GM12873 (cell line): ENCODE results near the gene MXI1.

Source experiments
- TF ChIP-seq, protein P1 (sequence below): IDR thresholded peaks from 2 replicates; pipeline ENCODE4 v1.5.1; 2012; ENCODE audit warnings: low read depth, mild to moderate bottlenecking, moderate library complexity, low read length, control low read depth; ENCODE audit not compliant: insufficient read depth; ENCODE audit errors: missing control alignments

The MXI1 gene

DNA sequence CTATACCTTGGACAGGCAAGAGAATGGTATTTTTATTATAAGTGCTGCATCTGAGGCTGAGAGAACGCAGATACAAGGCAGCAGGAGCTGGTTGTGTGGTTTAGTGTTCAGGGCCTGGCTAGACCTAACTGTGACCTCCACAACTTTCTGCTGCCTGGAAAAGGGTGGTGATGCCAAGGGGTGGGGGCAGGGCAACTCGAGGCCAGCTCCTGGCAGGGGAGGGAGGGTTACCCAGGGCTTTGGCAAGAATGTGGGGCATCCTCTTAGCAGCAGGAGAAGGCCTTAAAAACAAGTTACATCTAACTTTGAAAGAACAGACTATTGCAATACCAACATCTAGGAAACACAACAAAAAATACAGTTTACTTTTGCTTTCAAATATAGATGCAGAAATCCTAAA, 13.0 kb downstream of the MXI1 start:
- TF ChIP-seq, protein P1, sequence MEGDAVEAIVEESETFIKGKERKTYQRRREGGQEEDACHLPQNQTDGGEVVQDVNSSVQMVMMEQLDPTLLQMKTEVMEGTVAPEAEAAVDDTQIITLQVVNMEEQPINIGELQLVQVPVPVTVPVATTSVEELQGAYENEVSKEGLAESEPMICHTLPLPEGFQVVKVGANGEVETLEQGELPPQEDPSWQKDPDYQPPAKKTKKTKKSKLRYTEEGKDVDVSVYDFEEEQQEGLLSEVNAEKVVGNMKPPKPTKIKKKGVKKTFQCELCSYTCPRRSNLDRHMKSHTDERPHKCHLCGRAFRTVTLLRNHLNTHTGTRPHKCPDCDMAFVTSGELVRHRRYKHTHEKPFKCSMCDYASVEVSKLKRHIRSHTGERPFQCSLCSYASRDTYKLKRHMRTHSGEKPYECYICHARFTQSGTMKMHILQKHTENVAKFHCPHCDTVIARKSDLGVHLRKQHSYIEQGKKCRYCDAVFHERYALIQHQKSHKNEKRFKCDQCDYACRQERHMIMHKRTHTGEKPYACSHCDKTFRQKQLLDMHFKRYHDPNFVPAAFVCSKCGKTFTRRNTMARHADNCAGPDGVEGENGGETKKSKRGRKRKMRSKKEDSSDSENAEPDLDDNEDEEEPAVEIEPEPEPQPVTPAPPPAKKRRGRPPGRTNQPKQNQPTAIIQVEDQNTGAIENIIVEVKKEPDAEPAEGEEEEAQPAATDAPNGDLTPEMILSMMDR, result no peak

GRCh38 chr10:110221044-110221720, 13.8 kb downstream of the MXI1 start:
- TF ChIP-seq, protein P1, result no peak

DNA sequence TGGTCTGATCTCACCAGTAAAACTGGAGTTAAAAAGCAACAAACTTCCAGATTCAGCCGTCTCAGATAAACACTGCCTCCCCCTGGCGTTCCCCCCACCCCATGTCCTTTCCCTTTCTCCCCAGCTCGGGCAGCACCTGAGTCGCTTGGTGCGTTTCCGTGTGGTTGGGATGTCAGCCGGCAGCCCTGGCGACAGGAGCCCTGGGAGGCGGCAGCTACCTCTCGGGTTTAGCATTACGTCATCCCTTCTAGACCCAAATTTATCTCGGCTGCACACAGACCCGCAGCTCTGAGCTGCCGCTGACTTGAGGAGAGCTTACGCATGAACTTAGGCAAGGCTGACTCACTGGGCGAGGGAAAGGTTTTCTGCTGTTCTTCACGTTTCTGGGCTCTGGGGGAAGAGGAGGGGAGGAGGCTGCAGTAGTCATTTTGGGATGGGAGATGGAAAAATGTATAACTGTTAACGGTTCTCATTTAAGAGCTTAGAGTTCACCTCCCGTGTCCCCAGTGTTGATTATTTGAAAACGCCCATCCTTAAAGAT, 14.4 kb downstream of the MXI1 start:
- TF ChIP-seq, protein P1, result peak; percentile 16

DNA sequence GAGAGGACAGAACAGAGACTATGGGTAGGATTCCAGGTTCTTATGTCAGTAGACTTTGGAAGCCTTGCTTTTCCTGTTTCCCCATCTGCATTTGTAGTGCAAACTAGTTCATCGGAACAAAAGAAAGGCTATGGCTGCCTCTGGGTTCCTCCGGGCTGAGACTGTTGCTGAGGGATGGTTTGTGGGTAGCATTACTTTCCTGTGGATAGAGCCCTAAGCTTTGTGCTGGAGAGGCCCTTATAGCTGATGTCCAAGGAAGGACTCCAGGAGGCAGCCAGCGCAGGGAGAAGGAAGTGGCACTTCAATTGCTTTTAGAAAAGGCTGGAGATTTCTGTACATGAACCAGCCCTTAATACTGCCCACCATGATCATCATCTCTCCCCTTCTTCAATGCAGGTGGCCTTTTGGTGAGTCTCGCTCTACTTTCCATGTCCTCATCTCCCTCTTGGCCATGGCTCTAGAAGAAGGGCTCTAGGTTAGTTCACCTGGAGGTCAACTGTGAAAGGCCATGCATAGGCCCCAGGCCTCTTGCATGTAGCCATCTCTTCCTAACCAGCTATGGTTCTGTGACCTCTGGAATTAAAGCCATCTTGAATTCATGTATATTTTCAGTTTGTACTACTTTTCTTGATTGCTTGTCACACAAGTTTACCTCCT, 15.4 kb downstream of the MXI1 start:
- TF ChIP-seq, protein P1, result no peak

- TF ChIP-seq, protein P1, result no peak
These were observed 16.0 kb downstream of the MXI1 start for GRCh38 chr10:110223298-110223925.

- TF ChIP-seq, protein P1, result no peak
These were observed 17.6 kb downstream of the MXI1 start for GRCh38 chr10:110224992-110225391.

DNA sequence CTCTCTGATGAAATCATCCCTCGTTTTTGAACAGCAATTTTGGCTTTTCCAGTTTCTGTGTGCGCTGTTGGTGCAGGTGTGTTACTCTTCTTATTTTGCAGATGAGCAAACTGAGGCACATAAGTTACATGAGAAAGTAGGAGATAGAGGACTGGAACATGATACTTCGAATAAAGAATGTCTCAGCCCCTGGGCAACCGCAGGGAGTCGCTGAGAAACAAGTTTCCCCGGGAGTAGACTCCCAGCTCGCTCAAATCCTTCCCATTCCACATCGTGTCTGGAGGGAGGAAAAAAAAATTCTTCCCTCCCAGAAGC, 18.0 kb downstream of the MXI1 start:
- TF ChIP-seq, protein P1, result peak; percentile 6
